WI38 (cell line): ENCODE results near the gene GRIA4.

ENCODE experiments used
- H3K4me3 ChIP-seq: 2 replicates; pipeline ENCODE4 v1.5.1; 2011; ENCODE audit warnings: low read depth, mild to moderate bottlenecking, control low read depth, low read length
- CTCF ChIP-seq: IDR thresholded peaks from 2 replicates; pipeline ENCODE4 v1.5.1; 2012; ENCODE audit warnings: low read depth, mild to moderate bottlenecking, control low read depth, low read length

Gene GRIA4

GRCh38 chr11:105899772-105900171, 289.9 kb downstream of the GRIA4 start:
- TF ChIP-seq CTCF = no peak
- no peak overlapping the region for H3K4me3 ChIP-seq

DNA sequence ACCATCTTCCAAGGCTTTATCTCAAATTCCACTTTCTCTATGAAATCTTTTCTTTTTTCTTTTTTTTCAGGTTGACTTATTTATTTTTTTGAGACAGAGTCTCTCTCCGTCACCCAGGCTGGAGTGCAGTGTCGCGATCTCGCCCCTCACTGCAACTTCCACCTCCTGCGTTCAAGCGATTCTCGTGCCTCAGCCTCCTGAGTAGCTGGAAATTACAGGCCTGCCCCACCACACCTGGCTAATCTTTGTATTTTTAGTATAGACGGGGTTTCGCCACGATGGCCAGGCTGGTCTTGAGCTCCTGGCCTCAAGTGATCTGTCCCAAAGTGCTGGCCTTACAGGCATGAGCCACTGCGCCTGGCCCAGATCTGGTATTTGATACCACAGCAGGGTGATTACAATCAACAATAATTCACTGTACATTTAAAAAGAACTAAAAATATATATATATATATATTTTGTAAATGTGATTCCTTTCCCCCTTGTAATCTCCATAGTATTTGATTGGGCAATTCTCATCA, 290.7 kb downstream of the GRIA4 start:
- no peak for TF ChIP-seq CTCF
- no peak overlapping the region for H3K4me3 ChIP-seq

DNA sequence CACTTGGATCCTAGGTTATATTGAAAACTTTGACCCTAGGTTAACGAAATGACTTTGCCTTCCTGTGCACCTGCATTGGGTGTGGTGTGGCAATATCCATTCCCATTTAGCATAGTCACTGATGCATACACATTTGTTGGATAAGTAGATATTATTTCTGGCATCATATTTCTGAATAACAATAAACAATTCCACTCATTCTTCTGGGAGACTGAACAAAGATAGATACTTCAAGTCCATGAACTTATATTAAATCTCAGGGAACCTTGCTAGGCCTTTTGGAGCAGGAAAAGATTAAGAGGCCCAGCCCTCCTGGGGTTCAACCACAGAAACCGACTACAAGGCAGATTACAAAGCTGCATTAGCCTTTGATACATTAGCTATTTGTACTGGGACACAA, 293.2 kb downstream of the GRIA4 start:
- TF ChIP-seq CTCF = no peak
- H3K4me3 ChIP-seq = no peak overlapping the region

GRCh38 chr11:105906517-105906916, 296.6 kb downstream of the GRIA4 start:
- TF ChIP-seq CTCF = no peak
- H3K4me3 ChIP-seq = no peak overlapping the region

DNA sequence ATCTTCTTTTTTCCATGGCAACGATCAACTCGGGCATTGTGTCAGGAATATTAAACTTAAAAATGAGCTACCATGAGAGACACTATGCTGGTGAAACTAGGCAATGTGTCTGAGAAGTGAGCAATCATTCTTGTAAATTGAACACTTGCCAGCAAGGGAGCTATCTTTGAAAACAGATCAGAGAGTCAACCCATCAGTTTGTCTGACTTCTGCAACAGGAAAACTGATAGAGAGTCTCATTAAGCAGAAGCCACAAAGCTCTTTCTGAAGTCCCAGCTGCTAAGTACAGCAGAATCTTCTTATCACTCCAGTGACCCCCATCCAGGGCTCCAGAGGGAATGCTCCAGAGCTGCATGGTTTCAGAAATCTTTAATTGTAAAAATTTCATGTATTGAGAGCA, 297.4 kb downstream of the GRIA4 start:
- TF ChIP-seq CTCF = no peak
- no peak overlapping the region for H3K4me3 ChIP-seq

GRCh38 chr11:105910095-105910715, 300.3 kb downstream of the GRIA4 start:
- TF ChIP-seq CTCF = no peak
- H3K4me3 ChIP-seq = no peak overlapping the region

GRCh38 chr11:105911454-105911853, 301.6 kb downstream of the GRIA4 start:
- no peak overlapping the region for H3K4me3 ChIP-seq
- TF ChIP-seq CTCF = no peak
